Measurements from ENCODE around the gene SDK2. TPM values are rescaled to one million over a fixed set of nuclear protein-coding genes. Genes with fewer than 3 reads are reported as not detected.

Gene SDK2
- total RNA-seq, 1 experiment from 2014 or later: 0.30 TPM

GRCh38 chr17:73304971-73305812 is 339.1 kb downstream of the SDK2 start:
- peak; percentile 70 for DNase-seq (ENCODE audit: low read depth)

- no peak for DNase-seq (ENCODE audit: low read depth)
Observed at GRCh38 chr17:73304438-73304837, 339.8 kb downstream of the SDK2 start.

DNA sequence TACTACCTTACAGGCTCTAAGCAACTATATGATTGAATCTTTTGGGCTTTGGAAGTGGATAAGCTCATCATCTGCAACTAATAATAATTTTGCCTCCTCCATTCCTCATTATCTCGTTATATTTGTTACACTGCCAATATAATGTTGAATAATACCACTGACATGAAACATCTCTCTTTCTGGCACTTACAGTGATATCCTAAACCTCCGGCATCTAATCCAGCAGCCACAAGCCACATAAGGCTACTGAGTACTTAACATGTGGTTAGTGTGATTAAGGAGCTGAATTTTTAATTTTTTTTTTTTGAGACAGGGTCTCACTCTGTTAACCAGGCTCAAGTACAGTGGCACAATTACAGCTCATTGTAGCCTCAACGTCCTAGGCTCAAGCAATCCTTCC is 342.1 kb downstream of the SDK2 start:
- peak; percentile 24 for DNase-seq (ENCODE audit: low read depth)

DNA sequence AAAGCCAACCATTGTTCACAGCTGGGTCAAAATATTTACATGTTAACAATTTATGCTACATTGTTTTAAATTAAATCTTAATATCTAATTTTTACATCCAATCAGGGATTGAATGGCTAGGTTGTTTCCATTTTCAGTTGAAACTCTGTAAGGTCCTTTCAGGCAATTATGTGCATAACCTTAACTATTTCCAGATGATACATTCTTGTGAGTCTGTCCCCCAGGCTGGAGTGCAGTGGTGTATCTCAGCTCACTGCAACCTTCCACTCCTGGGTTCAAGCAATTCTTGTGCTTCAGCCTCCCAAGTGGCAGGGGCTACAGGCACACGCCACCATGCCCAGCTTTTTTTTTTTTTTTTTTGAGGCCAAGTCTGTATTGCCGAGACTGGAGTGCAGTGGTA is 342.9 kb downstream of the SDK2 start:
- DNase-seq (ENCODE audit: low read depth): no peak

GRCh38 chr17:73300392-73300791 is 343.9 kb downstream of the SDK2 start:
- DNase-seq (ENCODE audit: low read depth): no peak

DNA sequence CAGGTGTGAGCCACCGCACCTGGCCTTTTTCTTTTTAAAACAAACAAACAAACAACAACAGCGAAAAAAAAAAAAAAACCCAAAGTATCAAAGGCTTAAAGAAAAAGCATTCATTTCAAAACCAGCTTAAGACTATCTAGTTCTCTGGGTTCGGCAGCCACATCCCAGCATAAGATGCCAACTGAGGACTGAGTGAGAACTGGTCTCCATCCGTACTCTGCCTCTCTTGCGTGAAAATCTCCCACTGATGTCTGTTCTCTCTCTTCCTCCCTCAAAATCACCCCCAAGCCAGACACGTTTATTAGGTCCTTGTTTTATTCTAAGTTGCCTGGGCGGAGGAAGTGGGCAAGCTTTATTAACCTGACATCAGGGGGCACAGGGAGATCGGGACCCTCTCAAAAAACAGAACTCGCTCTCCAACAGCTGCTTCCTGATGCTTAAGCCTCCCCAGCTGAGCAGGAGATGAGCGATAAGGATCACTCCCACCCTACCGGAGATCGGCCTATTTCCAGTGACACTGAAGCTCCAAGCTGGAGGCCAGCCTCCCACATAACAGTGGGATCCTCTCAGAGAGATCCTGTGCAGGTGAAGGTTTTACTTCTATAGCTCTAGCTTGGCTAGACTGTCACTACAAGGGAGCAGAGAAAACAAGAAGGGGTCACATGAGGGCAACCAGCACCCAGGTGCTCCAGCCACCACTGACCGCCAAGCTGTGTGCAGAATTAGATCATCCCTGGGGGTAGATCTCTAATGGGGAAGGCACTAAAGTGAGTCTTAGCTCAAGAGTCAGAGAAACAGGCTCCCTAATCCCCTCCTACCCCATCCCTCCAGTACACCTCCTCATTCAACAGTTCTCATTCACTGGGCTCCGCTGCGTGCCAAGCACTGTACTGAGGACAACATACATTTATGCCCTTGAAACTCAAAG is 346.0 kb downstream of the SDK2 start:
- DNase-seq (ENCODE audit: low read depth): no peak

DNA sequence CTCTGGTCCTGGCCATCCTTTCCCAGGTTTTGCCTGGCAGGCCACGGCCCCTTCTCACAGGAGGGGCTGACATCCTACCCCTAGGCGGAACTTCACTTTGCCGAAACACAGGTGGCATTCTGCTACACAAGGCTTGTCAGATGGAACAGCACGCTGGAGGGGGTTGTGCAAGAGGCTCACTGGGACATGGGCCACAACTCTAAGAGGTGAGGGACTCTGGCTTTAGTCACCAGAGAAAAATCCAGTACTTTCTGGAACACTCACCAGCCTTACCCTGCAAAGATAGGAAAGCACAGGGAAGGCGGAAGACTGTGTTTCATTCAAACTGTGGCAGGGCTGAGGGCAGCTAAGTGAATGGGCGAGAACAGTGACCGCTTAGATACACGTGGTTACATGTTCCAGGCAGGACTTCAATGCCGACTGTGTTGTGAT is 350.7 kb downstream of the SDK2 start:
- peak; percentile 82 for DNase-seq (ENCODE audit: low read depth)

DNA sequence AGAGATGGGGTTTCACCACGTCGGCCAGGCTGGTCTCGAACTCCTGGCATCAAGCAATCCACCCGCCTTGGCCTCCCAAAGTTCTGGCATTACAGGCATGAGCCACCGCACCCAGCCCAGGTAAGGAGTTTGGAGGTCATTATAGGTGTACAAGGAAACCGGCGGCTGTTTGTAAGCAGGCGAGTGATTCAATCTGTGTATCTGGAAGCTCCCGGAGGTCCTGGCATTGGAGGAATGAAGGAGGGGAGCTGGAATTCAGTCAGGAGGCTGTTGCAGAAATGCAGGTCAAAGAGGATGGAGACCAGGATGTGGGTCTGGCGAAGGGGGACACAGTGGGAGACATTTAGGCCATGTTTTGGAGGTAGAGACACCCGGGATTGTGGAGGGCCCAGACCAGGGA is 351.2 kb downstream of the SDK2 start:
- no peak for DNase-seq (ENCODE audit: low read depth)

DNA sequence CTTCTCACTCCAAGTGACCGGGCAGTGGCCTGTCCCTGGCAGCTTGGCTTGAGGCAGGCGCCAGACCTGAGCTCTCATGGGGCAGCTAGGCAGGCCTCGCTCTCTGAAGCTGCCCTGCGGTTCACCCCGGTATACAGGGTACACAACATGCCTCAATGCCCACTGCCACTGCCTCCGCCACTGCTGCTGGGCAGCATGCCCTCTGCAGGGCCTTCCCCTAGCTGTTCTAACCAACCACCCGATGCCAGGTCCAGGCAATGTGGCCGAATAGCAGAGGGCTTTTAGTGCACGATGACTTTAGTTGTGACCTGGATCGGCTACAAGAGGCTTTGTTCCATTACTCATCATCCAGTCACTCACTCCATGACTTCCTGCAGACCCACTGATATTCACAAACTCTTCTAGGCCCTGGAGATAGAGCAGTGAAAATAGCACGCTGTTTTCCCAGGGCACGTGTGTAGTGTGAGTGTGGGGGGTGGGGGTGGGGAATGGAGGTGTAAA is 352.2 kb downstream of the SDK2 start:
- DNase-seq (ENCODE audit: low read depth): peak; percentile 97

DNA sequence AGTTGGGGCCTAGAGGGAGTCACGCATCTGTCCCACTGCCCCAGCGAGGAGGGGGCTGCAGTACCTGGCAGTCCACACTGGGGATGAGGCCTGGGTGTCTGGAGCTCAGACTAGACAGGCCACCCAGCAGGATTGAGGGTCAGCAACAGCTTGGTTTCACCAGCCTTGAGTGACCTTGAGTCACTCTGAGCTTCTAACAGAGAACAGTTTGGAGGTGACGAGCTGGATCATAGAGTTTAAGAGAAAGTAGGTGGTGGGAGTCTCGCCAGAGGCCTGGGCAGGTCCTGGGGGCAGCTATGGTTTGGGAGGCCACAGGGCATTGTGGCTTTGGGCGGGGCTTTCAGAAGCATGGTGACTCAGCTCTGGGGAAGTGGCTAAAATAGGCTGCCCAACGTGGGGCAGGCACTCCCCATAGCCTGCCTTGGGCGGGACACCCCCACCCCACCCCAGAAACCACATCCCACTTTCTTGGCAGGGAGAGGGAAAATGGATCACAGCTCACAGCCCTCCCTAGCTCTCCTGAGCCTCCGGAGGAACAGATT is 352.9 kb downstream of the SDK2 start:
- DNase-seq (ENCODE audit: low read depth): peak; percentile 98

GRCh38 chr17:73290399-73291259 is 353.6 kb downstream of the SDK2 start:
- peak; percentile 30 for DNase-seq (ENCODE audit: low read depth)

DNA sequence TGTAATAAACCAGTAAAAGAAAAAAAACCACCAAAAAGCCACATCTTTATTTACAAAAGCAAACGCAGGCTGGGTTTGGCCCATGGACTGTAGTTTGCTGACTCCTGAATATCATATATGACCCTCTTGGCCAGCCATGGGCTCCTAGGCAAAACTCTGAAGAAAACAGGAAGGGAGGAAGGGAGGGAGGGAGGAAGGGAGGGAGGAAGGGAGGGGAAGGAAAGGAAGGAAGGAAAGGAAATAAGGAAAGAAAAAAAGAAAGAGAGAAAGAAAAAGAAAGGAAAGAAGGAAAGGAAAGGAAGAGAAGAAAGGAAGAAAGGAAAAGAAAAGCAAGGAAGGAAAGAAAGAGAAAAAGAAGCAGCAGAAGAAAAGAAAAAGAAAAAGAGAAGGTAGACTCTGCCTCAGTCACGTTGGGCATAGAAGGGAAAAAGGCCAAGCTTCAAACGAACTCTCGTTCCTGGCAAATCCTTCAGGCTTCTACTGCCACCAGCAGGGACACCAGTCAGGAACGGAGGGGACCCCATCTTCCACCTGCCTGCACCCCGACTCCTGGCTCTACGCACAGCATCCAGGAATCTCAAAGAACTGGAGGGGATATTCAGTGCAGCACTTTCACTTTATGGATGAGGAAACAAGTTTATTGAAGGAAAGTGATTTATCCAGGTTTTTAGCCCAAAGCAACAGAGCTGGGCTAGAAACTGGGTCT is 354.5 kb downstream of the SDK2 start:
- DNase-seq (ENCODE audit: low read depth): no peak

DNA sequence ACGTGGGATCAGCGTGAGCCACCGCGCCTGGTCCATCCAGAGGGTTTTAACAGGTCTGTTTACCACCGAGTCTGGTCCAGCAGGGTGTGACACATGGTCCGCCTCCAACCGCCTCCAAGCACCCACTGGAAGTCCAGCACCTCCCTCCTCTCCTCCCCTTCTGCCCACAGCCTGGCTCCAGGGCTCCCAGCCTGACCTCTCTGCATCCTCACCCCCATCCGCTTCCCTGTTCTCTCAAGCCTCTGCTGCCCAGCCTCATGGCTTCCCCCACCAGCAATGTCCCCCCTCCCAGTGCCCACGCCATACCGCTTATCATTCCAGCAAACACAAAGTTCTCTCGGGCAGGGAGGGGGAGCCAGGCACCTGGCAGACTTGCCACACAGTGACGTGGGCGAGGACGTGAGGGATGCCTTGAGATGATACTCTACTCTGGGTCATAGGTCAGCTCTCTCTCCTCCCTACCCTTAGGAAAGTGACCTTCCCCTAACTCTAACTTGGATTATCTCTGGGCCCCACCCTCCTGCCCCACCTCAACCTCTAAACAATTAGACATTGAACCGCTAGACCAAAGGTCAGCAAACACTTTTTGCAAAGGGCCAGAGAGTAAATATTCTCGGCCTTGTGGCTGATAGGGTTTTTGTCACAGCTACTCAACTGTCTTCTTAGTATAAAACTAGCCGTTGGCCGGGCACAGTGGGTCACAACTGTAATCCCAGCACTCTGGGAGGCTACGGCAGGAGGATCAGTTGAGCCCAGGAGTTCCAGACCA is 355.5 kb downstream of the SDK2 start:
- peak; percentile 25 for DNase-seq (ENCODE audit: low read depth)

DNA sequence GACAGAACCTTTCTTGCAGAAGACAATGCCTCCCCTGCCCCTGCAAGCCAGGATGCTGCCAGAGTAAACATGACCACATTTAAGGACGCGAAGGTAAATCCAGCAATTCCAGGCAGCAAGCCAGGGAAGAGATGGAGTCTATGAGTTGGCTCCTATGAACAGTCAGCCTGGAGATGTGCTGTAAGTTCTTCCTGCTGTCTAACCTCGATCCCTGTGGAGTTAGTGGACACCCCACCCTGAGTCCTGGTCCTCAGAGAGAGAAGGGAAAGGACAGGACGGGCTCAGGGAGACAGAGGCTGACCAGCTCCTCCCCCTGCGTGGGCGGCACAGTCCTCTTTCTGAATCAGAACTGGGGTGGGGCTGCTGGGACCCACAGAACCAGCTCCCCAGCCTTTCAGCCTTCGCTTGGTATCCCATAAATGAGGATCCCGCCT is 357.4 kb downstream of the SDK2 start:
- no peak for DNase-seq (ENCODE audit: low read depth)

GRCh38 chr17:73285916-73286862 is 358.1 kb downstream of the SDK2 start:
- no peak for DNase-seq (ENCODE audit: low read depth)

- no peak for DNase-seq (ENCODE audit: low read depth)
Observed at GRCh38 chr17:73285603-73285908, 358.7 kb downstream of the SDK2 start.

GRCh38 chr17:73284906-73285602 is 359.2 kb downstream of the SDK2 start:
- no peak for DNase-seq (ENCODE audit: low read depth)

Measured in M059J (cell line).